NCI-H524 treated with DMSO at 0.1 percent for 48 hours (cell line): ENCODE data around the gene PRKCQ.

ENCODE experiments used
- DNase-seq: peaks from one replicate; lab custom pipeline; 2025; lab: John Stamatoyannopoulos, UW

PRKCQ gene

DNA sequence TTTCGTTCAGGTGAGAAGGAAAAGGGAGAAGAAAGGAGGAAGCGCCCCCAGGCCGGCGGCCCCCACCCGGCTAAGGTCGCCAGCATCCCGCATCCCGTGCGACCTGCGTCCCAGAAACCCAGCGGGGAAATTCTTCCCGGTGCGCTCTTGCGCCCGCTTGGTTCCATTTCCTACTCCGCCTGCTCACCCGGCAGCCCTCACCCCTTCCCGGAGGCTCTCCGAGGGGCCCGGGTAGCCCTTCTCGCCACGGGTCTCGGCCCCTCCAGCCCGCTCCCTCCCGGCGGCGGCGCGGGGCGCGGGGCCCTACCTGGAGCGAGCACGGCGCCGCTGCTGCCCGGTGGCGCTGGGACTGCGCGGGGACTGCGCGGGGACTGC, at the start of gene PRKCQ:
TSS of gene PRKCQ (minus strand) at position 373 of the 375 bp plus-strand sequence. CDS start 65,141 bp downstream, outside the sequence.
- no peak for DNase-seq

DNA sequence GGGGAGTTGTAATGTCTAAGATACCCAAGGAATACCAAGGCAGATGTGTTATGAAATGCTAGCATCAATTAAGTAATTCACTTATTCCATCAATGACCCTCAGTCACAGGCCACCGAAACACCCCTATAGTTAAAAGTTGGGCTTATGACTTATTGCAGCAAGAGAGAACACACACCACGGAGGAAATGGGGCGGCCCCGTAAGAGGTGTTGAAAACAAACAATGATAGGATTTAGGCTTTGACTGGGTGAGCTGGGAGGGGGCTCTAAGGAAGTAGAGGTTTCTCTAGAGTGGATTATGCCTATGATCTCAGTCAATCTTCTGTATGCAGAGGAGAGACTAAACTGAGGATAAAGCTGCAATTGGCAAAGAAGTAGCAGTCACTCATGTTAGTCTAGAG, 45.4 kb upstream of the PRKCQ start:
- DNase-seq: no peak

DNA sequence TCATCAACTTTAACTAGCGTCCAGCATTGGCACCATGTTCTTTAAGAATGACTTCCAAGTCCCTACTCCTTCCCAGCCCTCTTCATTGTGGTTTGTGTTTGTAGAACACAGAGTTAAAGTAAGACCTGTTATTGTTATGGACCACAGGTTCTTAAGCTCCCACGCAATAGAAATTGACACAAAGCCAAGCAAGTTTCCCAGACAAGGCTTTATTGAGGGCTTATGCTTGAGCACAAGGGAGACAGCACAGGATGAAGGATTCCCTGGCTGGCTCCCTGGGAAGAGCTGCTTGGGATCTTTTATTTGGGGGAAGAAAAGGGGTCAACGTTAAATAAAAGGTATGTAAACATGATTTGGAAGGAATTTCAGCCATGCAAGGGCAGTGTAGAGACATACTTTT, 44.3 kb upstream of the PRKCQ start:
- no peak for DNase-seq

DNA sequence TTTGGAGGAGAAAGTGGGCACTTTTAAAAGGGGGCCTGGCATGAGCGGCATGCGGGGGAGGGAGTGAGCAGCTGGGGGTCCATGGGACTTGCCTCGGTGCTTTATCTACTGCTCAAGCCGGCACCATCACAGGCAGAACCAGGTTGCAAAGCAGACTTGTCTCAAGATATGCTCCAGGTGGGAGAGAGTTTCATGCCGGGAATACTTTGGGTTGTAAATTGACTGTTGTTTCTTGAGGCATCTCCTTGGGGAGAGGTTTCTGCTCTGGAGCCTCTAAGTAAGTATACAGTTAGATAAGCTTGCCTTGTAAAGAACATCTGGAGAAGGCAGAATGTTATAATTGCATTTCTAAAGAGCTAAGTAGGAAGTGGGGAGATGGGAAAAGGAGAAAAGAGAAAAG, 42.8 kb upstream of the PRKCQ start:
- DNase-seq: no peak

DNA sequence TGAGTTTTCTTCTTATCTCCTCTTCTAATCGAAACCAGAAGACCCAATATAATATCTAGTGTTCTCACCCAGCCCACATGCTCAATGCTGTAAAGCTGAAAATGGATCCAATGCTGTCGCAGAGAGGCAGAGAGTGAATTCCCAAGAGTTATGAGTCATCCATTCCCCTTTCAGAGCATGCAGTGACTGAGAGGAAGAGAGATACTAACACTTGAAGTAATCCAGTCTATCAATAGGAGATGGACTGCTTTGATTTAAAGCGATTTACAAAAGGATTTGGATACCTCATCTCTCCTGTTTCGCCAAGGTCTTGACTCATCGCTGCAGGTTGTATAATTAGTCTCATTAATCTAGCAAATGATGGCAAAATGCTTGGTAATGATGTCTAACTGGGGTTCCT, 41.5 kb upstream of the PRKCQ start:
- no peak for DNase-seq

DNA sequence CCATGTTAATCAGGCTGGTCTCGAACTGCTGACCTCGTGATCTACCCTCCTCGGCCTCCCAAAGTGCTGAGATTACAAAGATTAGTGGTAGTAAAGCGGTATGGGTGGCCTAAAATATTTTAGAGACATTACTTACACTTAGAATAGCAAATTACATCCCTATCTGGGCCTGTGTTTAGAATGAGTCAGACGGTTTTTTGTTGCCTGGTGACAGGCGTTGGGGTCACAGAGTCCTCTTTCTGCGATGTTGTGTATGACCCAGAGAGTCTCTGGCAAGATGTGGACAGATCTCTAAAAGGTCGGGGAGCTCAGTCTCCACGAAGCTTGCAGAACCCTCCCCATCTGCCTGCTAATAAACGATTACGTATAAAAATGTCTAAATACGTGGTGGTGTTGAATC, 39.6 kb upstream of the PRKCQ start:
- no peak for DNase-seq

DNA sequence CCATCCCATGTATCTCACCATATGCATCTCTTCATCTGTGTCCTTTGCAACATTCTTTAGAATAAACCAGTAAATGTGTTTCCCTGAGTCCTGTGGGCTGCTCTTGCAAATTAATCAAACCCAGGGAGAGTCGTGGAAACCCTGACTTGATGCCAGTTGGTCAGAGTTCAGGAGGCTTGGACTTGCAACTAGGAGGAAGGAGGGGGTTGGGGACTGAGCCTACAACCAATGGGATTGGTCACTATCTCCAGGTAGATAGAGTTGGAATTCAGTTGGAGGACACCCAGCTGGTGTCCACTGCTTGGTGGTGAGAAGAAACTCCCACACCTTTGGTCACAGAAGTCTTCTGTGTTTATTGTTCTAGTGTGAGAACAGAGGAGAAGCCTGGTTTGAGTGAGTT, 38.3 kb upstream of the PRKCQ start:
- DNase-seq: no peak

DNA sequence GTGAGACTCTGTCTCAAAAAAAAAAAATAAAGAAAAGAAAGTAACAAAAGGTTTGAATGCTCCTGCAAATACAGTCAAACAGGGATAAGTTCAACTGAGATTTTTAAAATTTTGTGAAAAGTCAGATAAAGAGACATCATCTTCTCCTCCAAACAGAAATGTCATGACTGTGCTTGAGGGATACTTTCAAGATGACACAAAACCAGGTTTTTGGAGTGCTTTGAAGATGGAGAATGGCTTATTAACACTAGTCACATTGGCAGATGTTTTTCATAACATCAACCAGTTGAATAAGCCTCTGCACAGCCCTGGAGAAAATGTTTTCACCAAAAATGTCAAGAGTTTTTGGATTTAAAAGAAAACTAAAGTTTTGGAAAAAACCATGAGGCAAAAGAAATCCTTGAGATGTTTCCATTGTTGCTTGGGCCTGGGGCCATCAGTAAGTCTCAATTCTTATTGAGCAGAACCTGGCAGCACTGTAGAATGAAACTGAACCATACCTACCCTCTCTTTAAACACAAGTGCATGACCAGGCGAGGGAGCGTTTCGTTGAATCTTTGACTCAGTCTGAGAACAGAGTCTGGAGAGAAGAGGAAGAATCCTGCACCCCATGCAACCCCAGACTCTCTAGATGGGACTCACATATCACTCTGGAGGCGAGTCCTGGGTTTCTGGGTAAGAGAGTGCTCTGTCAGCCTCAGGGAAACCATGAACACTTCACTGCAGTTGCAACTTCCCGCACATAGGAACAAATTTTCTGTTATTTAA, 37.4 kb upstream of the PRKCQ start:
- no peak for DNase-seq

DNA sequence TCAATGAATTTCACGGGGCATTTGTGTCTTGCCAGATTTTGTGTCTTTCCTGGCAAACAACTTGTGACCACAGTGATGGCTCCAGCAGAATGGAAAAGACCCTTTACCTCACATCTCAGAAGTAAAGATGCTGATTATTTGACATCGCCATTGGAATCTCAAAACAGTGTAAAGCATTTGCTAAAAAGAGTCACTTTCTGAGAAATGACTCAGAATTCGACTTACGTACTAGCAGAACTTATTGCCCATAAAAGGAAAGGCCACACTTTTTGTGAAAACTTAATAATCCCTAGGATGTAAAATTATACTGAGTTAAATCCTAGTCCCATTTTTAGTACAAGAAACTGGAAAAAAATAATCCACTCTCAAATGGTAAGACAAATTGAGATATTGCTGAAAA, 35.9 kb upstream of the PRKCQ start:
- no peak for DNase-seq

DNA sequence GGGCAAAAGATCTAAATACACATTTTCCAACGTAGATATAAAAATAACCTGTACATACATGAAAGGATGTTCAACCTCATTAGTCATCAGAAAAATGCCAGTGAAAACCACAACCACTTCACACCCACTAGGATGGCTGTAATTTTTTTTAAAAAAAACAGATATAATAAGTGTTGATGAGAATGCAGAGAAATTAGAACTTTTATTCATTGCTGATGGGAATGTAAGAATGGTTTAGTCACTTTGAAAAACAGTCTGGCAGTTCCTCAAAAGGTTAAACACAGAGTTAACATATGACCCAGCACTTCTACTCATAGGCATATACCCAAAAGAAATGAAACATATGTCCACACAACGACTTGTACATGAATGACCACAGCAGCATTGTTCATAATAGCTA, 32.3 kb upstream of the PRKCQ start:
- DNase-seq: no peak

DNA sequence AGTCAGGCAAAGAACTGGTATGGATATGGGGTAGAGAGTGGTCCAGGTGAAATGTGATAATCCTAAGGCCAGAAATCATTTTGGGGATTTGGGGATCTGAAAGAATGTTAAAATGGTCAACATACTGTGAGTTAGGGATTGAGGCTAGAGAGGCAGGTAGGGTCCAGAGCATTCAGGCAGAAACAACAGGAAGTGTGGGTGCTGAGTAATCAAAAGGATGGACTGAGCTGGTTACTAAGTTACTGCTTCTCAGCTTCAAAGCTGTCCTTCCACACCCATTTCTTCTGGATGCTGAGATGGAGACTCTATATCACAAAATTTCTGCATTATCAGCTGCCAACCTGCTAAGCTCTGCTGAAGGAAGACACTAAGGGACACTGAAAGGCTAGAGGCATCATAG, 30.6 kb upstream of the PRKCQ start:
- no peak for DNase-seq

DNA sequence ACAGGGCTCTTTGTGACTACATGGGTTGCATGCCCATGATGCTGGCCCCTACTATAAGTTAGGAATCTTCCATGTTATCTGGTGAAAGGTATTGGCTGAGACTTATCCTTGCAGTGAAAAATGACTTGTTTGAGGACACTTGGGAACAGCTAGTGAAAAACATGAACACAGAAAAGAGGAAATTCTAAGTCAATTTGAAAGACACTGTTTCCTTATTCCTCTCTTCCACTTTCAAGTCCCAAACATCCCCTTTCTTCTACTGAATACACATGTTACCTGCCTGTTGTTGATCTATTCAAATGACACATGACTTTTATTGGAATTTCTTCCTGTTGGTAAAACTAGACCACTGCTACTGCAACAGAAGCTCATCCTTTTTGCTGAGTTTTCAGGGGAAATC, 29.5 kb upstream of the PRKCQ start:
- DNase-seq: no peak

DNA sequence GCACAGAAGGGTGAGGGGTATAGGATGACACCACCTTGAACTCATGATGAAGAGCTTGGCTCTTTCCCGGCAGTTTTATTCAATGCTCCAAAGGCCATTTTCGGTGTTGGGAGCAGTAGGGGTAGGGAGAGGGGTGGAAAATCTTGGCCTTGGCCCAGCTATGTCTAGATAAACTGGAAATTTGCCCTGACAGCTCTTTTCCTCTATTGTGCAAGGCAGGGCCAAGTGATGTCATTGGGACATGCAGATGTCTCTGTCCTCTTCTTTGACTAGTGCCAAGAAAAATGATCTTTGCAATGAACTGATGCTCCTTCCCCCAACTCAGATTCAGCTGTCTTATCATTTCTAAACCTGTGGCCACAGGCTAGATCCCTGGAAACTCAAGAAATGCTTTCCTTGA, 27.7 kb upstream of the PRKCQ start:
- DNase-seq: no peak

DNA sequence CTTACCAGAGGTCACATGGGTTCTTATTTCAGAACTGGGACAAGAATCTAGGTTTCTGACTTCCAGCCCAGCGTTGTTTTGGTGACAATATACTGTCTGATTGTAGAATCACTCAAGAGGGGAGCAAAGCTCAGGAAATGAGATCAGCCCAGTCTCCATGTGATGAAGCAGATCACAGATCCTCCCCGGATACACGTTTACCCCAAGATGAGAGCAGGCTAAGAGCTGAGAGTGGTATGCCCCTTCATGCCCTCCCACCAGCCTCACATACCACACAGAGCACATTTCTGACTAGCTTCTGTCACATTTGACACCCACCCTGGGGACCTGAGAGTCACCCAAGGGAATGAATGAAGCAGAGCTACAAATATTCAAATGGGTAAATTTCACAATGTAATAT, 27.1 kb upstream of the PRKCQ start:
- no peak for DNase-seq

DNA sequence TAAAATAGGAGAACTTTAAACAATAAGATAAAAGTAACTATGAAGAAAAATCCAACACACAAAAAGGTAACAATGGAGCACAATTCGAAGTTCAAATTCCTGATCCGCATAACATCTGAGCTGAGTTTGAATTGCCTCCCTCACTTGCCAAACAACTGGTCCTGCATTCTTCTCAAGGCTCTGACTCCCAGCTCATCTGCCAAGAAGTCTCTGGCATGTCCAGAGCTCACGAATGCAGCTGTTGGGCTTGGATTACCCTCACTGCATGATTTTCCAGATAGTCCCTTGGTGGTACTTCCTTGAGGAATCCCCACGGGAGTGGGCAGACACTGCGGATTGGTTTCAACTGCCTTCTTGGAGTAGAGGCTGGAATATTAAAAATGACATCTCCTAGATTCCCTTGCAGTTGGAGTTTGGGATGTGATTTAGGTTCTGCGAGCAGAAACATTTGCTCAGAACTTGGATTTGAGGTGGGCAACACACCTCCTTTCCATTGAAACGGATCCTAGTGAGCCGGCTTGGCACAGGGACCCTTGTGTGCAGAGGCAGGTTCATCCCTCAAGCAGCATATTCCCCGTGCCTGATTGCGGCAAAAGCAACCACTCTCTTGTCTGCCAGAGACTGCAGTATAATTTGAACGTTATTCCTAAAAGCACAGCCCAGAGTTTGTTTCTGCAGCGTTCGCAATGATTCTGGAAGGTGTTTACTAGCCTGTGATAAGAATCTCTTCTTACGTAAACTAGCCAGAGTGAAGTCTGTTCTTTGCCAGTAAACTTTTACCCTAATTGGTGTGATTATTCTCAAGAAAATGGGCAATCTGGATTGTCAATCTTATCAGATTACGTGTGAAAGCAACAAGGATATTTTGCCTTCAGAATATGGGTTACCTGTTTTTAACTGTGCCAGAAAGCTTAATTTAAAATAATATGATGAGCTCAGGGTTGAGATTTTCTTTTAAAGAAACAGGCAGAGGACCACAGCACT, 23.4 kb upstream of the PRKCQ start:
- no peak for DNase-seq

DNA sequence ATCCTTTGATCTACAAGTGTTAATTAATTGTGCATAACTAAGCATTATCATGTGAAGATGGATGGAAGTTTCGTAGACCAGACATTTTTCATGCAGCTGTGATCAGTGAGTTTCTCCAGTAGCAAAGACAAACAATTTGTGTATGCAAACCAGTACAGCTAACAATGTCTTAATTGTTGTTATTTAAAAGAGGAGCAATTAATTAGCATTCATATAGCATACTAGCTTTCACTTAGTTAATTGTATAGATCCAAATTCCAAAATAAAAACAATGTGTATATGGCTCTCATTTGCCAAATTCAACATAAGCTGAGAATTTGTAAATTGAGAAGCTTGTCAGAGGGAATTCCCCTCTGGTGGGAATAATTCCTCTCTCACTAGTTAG, 22.6 kb upstream of the PRKCQ start:
- no peak for DNase-seq

DNA sequence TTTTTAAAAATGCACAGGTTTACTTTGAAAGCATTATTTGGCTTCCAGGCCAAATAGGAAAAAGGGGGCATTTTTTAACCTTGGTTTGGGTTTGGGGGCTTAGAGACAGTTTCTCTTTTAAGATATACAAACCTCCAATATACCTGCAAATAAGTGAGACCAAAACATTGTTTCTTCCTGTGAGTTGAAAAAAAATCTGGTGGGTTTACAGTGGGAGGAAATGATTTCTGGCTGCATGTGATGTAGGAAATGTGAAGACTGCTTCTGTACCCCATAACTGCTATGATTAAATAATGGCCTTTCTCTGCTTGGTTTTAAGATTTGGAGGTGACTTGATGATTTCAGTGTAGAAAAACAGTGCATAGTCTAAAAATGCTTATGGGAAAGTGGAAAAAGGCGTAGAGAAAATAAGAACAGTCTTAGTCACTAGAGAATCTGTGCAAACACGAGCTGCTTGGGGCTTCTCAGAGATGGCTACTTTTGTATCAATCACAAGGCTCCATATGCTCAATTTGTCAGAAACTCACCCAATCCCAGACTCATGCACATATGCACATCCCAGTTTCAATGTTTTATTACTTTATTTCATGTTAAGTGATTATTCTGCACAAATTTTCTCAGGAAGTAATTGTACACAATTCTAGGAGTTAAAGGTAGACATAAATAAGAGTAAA, 22.1 kb upstream of the PRKCQ start:
- DNase-seq: no peak

DNA sequence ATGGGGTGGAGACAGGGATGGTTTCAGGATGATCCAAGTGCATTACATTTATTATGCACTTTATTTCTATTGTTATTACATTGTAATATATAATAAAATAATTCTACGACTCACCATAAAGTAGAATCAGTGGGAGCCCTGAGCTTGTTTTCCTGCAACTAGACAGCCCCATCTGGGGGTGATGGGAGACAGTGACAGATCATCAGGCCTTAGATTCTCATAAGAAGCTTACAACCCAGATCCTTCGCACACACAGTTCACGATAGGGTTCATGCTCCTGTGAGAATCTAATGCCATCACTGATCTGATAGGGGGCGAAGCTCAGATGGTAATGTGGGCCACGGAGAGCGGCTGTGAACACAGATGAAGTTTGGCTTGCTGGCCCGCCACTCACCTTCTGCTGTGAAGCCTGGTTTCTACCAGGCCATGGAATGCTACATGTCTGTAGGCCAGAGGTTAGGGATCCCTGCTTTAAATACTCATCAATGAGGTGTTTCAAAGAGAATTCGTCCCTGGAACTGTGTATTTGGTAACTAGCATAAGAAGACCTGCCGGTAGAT, 21.2 kb upstream of the PRKCQ start:
- DNase-seq: no peak

DNA sequence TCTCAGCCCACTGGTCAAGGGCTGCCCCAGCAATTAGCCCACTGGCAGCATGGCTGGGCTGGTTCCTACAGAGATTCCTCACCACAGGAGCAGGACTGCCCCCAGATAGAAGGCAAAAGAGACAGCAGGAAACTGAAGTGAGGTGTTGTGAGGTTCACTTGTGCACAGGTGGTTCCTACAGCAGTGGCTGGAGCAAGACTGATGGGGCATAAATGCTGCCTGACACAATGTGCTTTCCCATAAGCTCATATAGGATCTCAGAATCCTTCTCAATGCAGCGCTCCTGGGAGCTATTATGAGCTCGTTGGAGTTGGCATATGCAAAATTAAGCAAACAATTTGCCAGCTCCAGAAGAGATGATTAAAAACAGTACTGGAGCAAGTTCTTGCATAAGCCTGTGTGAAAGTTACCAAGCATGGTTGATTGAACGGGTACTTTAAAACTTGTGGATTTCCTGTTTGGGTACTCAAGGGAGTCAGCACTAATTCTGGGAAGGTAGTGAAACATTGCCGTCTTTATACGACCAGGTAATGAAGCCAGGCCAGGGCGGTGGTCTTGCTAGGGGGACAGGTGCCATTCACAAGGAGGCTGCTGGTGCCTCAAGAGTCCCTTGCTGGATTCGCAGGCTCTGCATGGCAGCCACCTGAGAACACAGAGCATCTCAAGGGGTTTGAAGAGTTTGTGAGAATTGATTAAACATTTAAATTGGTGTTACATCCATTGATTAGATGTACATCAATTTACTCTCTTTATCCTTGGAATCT, 20.3 kb upstream of the PRKCQ start:
- DNase-seq: no peak

DNA sequence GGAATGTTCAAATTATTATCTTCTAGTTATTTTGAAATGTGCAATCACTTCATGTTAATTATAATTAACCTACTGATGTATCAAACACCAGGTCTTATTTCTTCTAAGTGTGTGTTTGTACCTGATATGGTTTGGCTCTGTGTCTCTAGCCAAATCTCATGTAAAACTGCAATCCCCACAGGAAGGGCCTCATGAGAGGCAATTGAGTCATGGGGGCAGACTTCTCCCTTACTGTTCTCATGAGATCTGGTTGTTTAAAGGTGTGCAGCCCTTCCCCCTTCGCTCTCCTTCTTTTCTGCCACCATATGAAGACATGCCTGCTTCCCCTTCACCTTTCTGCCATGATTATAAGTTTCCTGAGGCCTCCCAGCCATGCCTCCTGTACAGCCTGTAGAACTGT, 18.6 kb upstream of the PRKCQ start:
- DNase-seq: no peak

DNA sequence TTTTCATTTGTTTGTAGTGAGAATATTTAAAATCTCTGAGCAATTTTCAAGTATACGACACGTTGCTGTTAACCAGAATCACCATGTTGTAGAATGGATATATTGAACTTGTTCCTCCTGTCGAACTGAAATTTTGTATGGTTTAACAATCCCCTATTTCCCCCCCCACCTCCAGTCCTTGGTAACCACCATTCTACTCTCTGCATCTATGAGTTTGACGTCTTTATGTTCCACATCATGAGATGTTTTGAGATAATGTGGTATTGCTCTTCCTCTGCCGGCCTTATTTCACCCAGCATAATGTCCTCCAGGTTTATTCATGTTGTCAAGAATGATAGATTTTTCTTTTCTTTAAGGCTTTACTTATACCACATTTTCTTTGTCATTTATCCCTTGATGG, 17.4 kb upstream of the PRKCQ start:
- DNase-seq: no peak

DNA sequence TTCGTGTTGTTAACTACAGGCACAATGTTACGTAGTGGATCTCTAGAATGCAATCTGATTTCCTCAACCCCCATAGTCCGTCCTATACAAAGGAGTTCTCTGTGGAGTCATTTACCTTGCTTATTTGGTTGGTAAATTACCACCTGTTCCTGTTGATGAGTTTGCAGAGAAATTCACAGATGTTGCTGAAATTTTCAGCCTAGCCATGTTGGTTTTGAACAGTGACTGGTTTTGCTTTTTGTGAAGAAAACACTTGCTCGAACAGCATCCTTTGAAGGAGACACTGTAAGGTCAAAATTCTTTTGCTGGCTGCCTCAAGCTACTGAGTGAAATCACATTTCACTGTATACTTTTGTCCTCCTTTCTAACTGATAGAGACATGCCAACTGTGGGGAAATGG, 15.4 kb upstream of the PRKCQ start:
- no peak for DNase-seq
